ENCODE results near the gene FAAH2.

- TF ChIP-seq CTCF (IDR thresholded peaks at IDR 0.05; ENCODE audit: low read length) (no peak), EZH2phosphoT487 (IDR thresholded peaks at IDR 0.05; ENCODE audit: low read length) (no peak), EZH2 (optimal IDR thresholded peaks at IDR 0.05; ENCODE audit: low read depth, low read length) (no peak)
Measured at GRCh38 chrX:57379296-57379695, 92.8 kb downstream of the FAAH2 start.

All from MM.1S (cell line).